ENCODE results near the gene OAF.
A peak's percentile ranks its signal among the peaks of the same experiment; 100 is the strongest.
"Not testable (repeated sequence)": the region's sequence is repeated elsewhere in the genome, so short reads cannot be mapped to it uniquely, and the experiment has no call there.

Gene OAF

DNA sequence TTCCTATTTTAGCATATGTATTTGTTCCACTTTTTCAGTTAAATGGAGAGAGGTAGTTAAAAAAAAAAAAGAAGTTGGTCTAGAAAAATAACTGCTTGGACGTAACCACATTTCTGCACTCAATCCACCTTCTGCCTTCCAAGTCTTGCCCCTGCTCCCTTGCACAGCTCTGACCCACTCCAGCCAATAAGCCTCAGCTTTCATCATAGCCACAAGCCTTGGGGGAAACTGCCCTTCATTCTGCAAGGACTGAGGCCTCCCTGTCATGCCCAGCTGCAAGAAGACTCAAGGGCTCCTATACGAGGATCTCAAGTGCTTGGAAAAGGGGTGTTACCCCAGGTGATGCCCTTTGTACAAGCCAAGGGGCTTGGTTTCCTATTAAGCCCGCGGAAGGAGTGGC is 36.0 kb upstream of the OAF start:
- peak in 1 of 2 experiments; percentile 80 for DNase-seq (ENCODE audit: low read depth in 1 of 2, low spot score in 1 of 2)
- Histone ChIP-seq H3K27ac (replicated peaks) (peak overlapping the region; percentile 24), H3K27me3 (ENCODE audit: insufficient read depth, poor library complexity, severe bottlenecking) (peaks cover 8% of the 10 kb centered on the region), H3K4me3 (replicated peaks; ENCODE audit: insufficient read depth, low read length) (no peak overlapping the region)
- TF ChIP-seq, protein P1, sequence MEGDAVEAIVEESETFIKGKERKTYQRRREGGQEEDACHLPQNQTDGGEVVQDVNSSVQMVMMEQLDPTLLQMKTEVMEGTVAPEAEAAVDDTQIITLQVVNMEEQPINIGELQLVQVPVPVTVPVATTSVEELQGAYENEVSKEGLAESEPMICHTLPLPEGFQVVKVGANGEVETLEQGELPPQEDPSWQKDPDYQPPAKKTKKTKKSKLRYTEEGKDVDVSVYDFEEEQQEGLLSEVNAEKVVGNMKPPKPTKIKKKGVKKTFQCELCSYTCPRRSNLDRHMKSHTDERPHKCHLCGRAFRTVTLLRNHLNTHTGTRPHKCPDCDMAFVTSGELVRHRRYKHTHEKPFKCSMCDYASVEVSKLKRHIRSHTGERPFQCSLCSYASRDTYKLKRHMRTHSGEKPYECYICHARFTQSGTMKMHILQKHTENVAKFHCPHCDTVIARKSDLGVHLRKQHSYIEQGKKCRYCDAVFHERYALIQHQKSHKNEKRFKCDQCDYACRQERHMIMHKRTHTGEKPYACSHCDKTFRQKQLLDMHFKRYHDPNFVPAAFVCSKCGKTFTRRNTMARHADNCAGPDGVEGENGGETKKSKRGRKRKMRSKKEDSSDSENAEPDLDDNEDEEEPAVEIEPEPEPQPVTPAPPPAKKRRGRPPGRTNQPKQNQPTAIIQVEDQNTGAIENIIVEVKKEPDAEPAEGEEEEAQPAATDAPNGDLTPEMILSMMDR (IDR thresholded peaks at IDR 0.05; ENCODE audit: insufficient read depth, low read length) = no peak
- TF ChIP-seq, protein P2, sequence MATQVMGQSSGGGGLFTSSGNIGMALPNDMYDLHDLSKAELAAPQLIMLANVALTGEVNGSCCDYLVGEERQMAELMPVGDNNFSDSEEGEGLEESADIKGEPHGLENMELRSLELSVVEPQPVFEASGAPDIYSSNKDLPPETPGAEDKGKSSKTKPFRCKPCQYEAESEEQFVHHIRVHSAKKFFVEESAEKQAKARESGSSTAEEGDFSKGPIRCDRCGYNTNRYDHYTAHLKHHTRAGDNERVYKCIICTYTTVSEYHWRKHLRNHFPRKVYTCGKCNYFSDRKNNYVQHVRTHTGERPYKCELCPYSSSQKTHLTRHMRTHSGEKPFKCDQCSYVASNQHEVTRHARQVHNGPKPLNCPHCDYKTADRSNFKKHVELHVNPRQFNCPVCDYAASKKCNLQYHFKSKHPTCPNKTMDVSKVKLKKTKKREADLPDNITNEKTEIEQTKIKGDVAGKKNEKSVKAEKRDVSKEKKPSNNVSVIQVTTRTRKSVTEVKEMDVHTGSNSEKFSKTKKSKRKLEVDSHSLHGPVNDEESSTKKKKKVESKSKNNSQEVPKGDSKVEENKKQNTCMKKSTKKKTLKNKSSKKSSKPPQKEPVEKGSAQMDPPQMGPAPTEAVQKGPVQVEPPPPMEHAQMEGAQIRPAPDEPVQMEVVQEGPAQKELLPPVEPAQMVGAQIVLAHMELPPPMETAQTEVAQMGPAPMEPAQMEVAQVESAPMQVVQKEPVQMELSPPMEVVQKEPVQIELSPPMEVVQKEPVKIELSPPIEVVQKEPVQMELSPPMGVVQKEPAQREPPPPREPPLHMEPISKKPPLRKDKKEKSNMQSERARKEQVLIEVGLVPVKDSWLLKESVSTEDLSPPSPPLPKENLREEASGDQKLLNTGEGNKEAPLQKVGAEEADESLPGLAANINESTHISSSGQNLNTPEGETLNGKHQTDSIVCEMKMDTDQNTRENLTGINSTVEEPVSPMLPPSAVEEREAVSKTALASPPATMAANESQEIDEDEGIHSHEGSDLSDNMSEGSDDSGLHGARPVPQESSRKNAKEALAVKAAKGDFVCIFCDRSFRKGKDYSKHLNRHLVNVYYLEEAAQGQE (IDR thresholded peaks at IDR 0.05; ENCODE audit: insufficient replicate concordance, low read depth) = no peak
- TF ChIP-seq POLR2AphosphoS5 (IDR thresholded peaks at IDR 0.05; ENCODE audit: low read depth) (no peak), GABPA (IDR thresholded peaks at IDR 0.05; ENCODE audit: low read depth) (no peak), SPI1 (IDR thresholded peaks at IDR 0.05; ENCODE audit: borderline replicate concordance, low read depth) (no peak)

DNA sequence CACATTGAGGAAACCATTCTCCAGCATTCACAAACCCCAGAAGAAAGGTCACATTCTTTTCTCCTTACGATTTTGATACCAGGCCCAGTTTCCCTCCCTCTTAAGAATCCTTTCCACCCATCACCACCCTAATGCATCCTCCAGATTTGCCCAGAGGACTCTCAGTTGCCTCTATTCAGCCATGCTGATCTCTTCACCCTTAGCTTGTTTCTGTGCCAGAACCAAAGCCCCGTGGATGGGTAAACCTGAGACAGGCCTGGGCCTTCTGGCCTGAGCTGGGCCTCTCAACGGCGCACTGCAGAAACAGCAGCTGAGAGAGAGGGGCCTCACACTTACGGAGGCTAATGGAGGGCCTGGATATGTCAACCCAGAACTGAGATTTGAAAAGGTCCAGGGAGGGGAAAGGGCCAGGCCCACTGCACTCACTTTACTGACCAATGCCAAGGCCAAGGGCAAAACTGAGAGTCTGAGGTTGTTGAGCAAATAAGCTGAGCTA is 32.2 kb upstream of the OAF start:
- Histone ChIP-seq H3K27ac (replicated peaks) (no peak overlapping the region), H3K27me3 (ENCODE audit: insufficient read depth, poor library complexity, severe bottlenecking) (no peaks in the 10 kb centered on the region)
- no peak for DNase-seq (ENCODE audit: low read depth in 1 of 2, low spot score in 1 of 2)

DNA sequence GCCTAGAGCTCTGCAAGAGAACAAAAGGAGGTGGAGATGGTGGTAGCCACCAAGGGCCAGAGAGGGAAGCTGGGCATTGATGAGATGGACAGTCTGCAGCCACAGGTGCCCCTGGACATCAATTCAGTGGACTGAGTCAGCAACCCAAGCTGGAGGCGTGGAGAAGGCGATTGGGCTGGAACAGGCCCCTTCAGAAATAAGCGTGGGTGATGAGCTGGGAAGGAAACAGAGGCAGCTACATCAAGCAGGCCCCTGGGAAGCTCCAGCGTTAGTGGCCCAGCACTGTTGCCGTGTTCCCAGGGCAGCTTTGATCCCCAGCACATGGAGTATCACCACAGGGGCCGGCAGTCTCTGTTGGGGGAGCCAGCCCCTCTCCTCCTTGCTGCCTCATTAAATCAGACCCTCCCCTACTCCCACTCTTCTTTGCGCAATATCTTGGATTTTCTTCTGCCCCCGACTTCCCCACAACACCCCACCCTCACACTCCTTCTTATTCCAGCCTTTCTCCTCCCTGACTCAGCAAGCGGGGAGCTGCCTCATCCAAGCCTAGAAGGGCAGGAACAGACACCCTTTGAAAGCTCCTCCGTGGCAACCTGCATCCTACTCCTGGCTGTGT is 31.7 kb upstream of the OAF start:
- DNase-seq (ENCODE audit: low read depth in 1 of 2, low spot score in 1 of 2) = no peak
- TF ChIP-seq POLR2AphosphoS5 (IDR thresholded peaks at IDR 0.05; ENCODE audit: low read depth) = no peak
- TF ChIP-seq, protein P1 (IDR thresholded peaks at IDR 0.05; ENCODE audit: insufficient read depth, low read length) = no peak
- TF ChIP-seq, protein P2 (IDR thresholded peaks at IDR 0.05; ENCODE audit: insufficient replicate concordance, low read depth) = no peak
- TF ChIP-seq GABPA (IDR thresholded peaks at IDR 0.05; ENCODE audit: low read depth) = no peak
- no peak for TF ChIP-seq SPI1 (IDR thresholded peaks at IDR 0.05; ENCODE audit: borderline replicate concordance, low read depth)
- H3K4me3 ChIP-seq (replicated peaks; ENCODE audit: insufficient read depth, low read length) = no peak overlapping the region
- no peak overlapping the region for H3K27ac ChIP-seq (replicated peaks)
- H3K27me3 ChIP-seq (ENCODE audit: insufficient read depth, poor library complexity, severe bottlenecking) = no peaks in the 10 kb centered on the region

More for the DNA sequence above, 32.2 kb upstream of the OAF start:
- H3K4me3 ChIP-seq (replicated peaks; ENCODE audit: insufficient read depth, low read length) = no peak overlapping the region
- TF ChIP-seq GABPA (IDR thresholded peaks at IDR 0.05; ENCODE audit: low read depth) (no peak), SPI1 (IDR thresholded peaks at IDR 0.05; ENCODE audit: borderline replicate concordance, low read depth) (no peak), POLR2AphosphoS5 (IDR thresholded peaks at IDR 0.05; ENCODE audit: low read depth) (no peak)
- TF ChIP-seq, protein P2 (IDR thresholded peaks at IDR 0.05; ENCODE audit: insufficient replicate concordance, low read depth) = no peak
- TF ChIP-seq, protein P1 (IDR thresholded peaks at IDR 0.05; ENCODE audit: insufficient read depth, low read length) = no peak

DNA sequence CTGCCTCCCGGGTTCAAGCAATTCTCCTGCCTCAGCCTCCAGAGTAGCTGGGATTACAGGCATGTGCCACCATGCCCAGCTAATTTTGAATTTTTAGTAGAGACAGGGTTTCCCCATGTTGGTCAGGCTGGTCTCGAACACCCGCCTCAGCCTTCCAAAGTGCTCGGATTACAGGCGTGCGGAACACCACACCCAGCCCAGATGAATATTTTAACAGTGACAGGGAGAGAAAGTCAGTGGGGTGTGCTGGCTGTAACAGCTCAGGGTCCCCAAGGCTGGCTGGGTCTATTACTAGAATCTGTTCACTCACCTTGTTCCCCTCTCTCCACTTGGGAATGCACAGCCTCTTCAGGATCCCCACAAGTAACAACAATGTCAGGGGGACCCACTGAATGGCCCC is 30.8 kb upstream of the OAF start:
- H3K27me3 ChIP-seq (ENCODE audit: insufficient read depth, poor library complexity, severe bottlenecking); H3K27ac ChIP-seq (replicated peaks): not testable (repeated sequence)

More for the DNA sequence above, 30.8 kb upstream of the OAF start:
- DNase-seq (ENCODE audit: low read depth in 1 of 2, low spot score in 1 of 2); H3K4me3 ChIP-seq (replicated peaks; ENCODE audit: insufficient read depth, low read length): not testable (repeated sequence)
